ENCODE data around the gene SYNGAP1.

- no peak for TF ChIP-seq REST (IDR thresholded peaks at IDR 0.05; ENCODE audit: low read depth)
- no peak for TF ChIP-seq EGR1 (IDR thresholded peaks at IDR 0.05)
- TF ChIP-seq TCF12 (IDR thresholded peaks at IDR 0.05; ENCODE audit: low read depth) = no peak
- TF ChIP-seq RAD21 (IDR thresholded peaks at IDR 0.05; ENCODE audit: low read depth) = no peak
- no peak for TF ChIP-seq NFIC (IDR thresholded peaks at IDR 0.05)
- TF ChIP-seq USF1 (IDR thresholded peaks at IDR 0.05) = no peak
Observed at GRCh38 chr6:33417128-33417902, 2.5 kb upstream of the SYNGAP1 start.
